Measurements from ENCODE around the gene WTAP. TPM values are rescaled to one million over a fixed set of nuclear protein-coding genes. Genes with fewer than 3 reads are reported as not detected.

Gene WTAP
- total RNA-seq, 2 donors from 2014 or later: 73.7 to 84.1 TPM

DNA sequence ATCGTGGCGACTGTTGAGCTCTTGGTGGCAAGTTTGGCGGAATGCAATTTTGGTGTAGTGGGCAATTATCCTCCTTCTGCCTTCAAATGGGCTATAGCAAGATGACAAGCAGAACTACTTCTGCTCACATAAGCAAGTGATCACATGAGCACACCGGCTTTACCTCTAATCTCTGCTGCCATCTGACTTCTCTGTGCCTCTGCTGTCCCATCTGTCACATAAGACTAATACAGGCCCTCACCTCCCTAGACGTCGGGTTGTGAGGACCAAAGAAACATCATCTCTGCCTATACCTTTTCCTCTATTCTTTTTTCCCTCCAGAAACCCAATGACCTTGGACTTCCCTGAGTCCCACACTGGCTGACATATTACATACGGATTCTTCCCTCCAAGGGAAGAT, 13.3 kb upstream of the WTAP start:
- H3K27me3 ChIP-seq: no peaks in the 10 kb centered on the region

DNA sequence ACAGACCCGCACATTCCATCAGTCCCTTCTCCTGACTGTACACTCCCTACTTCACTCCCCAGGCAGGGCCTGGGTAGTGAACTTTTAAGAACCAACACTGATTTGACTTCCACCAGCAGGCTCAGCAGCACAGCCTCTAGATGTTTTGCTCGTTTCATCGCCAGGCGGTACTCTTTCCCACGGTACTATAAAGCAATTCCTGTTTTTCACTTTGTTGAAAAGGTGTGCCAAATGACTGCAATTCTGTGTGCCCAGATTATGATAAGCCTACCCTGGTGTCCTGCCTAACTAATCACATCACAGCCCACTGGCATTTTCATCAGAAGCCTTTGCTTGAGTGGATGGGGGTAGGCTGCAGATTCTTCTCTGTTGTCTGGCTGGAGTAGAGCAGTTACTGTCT, 12.9 kb upstream of the WTAP start:
- Histone ChIP-seq H3K4me3 (no peak overlapping the region), H3K36me3 (no peaks in the 10 kb centered on the region), H3K27me3 (no peaks in the 10 kb centered on the region), H3K9me3 (no peaks in the 10 kb centered on the region), H3K4me1 (no peaks in the 10 kb centered on the region), H3K9ac (ENCODE audit: low read depth in 2 of 2, low read length in 2 of 2) (peak overlapping the region in 1 of 2 donors; percentile 32), H3K27ac (no peak overlapping the region)
- TF ChIP-seq, protein P1, sequence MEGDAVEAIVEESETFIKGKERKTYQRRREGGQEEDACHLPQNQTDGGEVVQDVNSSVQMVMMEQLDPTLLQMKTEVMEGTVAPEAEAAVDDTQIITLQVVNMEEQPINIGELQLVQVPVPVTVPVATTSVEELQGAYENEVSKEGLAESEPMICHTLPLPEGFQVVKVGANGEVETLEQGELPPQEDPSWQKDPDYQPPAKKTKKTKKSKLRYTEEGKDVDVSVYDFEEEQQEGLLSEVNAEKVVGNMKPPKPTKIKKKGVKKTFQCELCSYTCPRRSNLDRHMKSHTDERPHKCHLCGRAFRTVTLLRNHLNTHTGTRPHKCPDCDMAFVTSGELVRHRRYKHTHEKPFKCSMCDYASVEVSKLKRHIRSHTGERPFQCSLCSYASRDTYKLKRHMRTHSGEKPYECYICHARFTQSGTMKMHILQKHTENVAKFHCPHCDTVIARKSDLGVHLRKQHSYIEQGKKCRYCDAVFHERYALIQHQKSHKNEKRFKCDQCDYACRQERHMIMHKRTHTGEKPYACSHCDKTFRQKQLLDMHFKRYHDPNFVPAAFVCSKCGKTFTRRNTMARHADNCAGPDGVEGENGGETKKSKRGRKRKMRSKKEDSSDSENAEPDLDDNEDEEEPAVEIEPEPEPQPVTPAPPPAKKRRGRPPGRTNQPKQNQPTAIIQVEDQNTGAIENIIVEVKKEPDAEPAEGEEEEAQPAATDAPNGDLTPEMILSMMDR (IDR thresholded peaks at IDR 0.05): no peak
- intact Hi-C loops (cut with DNase I): no loop called here
- no peak for DNase-seq

More for the DNA sequence above, 13.3 kb upstream of the WTAP start:
- H3K4me3 ChIP-seq: no peak overlapping the region
- TF ChIP-seq, protein P1 (IDR thresholded peaks at IDR 0.05): no peak
- no peak for DNase-seq
- peak overlapping the region in 1 of 2 donors; percentile 32 for H3K9ac ChIP-seq (ENCODE audit: low read depth in 2 of 2, low read length in 2 of 2)
- H3K36me3 ChIP-seq: no peaks in the 10 kb centered on the region
- H3K27ac ChIP-seq: no peak overlapping the region
- H3K9me3 ChIP-seq: no peaks in the 10 kb centered on the region
- no peaks in the 10 kb centered on the region for H3K4me1 ChIP-seq
- intact Hi-C loops (cut with DNase I): no loop called here

DNA sequence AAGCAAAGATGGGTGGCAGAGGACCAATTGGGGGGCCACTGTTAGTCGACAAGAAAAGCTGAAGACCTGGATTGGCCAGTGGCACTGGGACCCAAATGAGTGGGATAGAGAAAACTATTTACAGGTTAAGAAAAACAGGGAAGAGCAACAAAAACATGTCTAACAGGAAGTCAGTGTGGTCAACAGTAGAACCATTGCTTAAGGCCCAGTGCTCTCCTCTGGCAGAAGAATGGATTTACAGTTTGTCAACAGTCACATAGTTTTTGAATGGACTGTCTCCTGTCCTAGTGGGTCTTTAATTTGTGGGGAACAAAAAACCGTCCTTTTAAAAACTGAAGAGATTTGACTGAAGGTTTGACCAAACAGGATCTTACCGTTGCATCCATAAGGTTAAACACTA, 12.1 kb upstream of the WTAP start:
- H3K9me3 ChIP-seq: no peaks in the 10 kb centered on the region
- DNase-seq: no peak
- H3K9ac ChIP-seq (ENCODE audit: low read depth in 2 of 2, low read length in 2 of 2): no peak overlapping the region
- no peaks in the 10 kb centered on the region for H3K36me3 ChIP-seq
- intact Hi-C loops (cut with DNase I): no loop called here
- H3K4me3 ChIP-seq: no peak overlapping the region
- TF ChIP-seq, protein P1 (IDR thresholded peaks at IDR 0.05): no peak
- no peaks in the 10 kb centered on the region for H3K27me3 ChIP-seq
- no peaks in the 10 kb centered on the region for H3K4me1 ChIP-seq
- H3K27ac ChIP-seq: peak overlapping the region; percentile 62

DNA sequence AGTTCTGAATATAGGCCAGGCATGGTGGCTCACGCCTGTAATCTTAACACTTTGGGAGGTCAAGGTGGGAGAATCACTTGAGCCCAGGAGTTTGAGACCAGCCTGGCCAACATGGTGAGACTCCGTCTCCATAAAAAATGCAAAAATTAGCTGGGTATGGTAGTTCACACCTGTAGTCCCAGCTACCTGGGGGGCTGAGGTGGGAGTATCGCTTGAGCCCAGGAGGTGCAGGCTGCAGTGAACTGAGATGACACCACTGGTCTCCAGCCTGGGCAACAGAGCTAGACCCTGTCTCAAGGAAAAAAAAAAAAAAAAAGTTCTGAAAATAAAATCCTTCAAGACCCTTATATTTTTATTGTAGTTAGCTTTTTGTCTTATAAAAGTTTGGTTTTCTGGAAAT, 11.7 kb upstream of the WTAP start:
- H3K4me1 ChIP-seq: no peaks in the 10 kb centered on the region
- H3K9ac ChIP-seq (ENCODE audit: low read depth in 2 of 2, low read length in 2 of 2): no peak overlapping the region
- TF ChIP-seq, protein P1 (IDR thresholded peaks at IDR 0.05): no peak
- intact Hi-C loops (cut with DNase I): no loop called here
- H3K27me3 ChIP-seq: no peaks in the 10 kb centered on the region
- peak overlapping the region; percentile 62 for H3K27ac ChIP-seq
- H3K36me3 ChIP-seq: no peaks in the 10 kb centered on the region
- DNase-seq: no peak
- H3K4me3 ChIP-seq: no peak overlapping the region
- H3K9me3 ChIP-seq: no peaks in the 10 kb centered on the region

DNA sequence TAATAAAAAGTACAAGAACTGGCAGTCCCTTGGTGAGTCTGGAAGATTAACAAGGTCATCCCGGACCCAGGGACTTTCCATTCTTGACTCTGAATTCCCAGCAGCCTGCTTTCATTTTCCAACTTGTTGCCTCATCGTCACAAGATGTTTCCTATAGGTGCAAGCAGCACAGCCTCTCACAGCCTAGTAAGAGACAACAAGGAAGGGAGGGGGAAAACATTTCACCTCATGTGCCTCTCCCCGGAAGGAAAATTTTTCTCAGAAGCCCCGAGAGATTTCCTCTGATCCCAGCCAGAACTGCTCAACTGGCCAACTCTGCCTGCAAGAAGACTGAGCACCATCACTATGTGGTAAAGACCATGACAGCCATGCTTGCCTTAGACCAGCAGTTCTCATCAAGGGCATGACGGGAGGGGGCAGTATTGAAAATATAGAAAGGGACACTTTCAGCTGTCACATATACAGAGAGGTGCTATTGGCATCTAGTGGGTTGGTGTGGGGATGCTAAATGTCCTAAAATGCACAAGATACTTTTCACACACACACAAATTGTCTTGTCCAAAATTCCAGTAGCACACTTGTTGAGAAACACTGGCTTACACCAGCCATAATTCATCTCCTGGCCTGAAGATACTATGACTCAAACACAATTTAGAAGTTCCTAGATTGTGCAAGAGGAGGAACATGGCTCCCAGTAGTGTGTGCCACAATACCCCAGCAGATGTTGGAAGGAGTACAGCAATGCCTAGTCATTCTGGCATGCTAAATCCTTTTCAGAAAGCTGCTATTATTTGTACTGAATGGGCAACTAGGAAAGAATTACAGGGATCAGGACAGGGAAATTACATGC, 10.8 kb upstream of the WTAP start:
- Histone ChIP-seq H3K9me3 (no peaks in the 10 kb centered on the region), H3K36me3 (no peaks in the 10 kb centered on the region), H3K9ac (ENCODE audit: low read depth in 2 of 2, low read length in 2 of 2) (no peak overlapping the region), H3K4me1 (no peaks in the 10 kb centered on the region), H3K27ac (peak overlapping the region; percentile 62), H3K27me3 (no peaks in the 10 kb centered on the region), H3K4me3 (no peak overlapping the region)
- TF ChIP-seq, protein P1 (IDR thresholded peaks at IDR 0.05): no peak
- intact Hi-C loops (cut with DNase I): no loop called here
- no peak for DNase-seq
